WTC11 (cell line): Measurements from ENCODE around the gene TMEM151A.

ENCODE experiments used
- CTCF ChIP-seq: fragments of 200-600 bp; IDR thresholded peaks from 2 replicates; pipeline ENCODE4 v1.8.0; 2022; ENCODE audit warnings: antibody characterized with exemption
- NR3C1 ChIP-seq: sonication (generic); formaldehyde crosslinking; conservative IDR thresholded peaks from 2 replicates; pipeline ENCODE4 v1.8.1; 2023; ENCODE audit warnings: low read depth, mild to moderate bottlenecking, missing genetic modification reagents
- PREB ChIP-seq: sonication (generic); formaldehyde crosslinking; IDR thresholded peaks from 2 replicates; pipeline ENCODE4 v1.8.1; 2022; ENCODE audit warnings: mild to moderate bottlenecking, missing genetic modification reagents, moderate library complexity, borderline replicate concordance
- SP1 ChIP-seq: sonication (generic); formaldehyde crosslinking; conservative IDR thresholded peaks from 2 replicates; pipeline ENCODE4 v1.8.1; 2022; ENCODE audit warnings: missing genetic modification reagents

- TF ChIP-seq CTCF: no peak
- no peak for TF ChIP-seq NR3C1
- no peak for TF ChIP-seq SP1 (CRISPR knock-in tag)
- no peak for TF ChIP-seq PREB (CRISPR knock-in tag)
Observed at GRCh38 chr11:66259956-66260355, 31.7 kb upstream of the TMEM151A start.
